ENCODE measurements around the gene STAB1. TPM values are rescaled to one million over a fixed set of nuclear protein-coding genes. Genes with fewer than 3 reads are reported as not detected.

Gene STAB1
- total RNA-seq, 6 donors from 2014 or later: 42.9 to 259 (median 125) TPM

DNA sequence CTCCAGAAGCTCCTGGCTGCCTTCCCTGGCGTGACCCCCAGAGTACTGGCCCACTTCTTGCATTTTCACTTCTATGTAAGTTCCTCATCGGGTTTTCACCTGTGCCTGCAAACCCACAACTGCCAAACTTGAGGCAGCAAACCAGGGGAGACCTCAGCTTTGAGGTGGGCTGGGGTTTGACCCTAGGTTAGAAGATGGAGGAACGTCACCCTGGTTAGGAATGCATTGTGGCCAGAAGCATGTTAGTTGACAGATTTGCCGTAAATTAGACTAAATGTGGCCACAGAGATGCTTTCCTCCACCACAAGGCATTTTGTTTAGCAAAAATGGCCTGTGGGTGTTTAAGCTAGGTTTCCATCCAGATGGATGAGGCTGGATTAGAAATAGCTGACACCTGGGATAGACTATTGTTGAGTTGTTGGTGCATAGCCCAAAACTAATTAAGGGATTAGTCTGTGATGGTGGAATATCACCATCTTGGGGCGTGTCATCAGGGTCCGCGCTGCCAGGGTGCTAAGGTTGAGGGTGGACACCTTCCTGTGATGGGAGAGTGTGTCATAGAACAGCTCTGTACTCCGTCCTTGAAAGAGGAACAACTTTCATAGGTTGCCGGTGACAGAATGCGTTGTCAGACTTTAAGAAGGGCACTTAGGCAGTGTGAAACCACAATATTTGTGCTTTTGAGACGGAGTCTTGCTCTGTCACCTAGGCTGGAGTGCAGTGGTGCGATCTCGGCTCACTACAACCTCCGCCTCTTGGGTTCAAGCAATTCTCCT, 36.2 kb upstream of the STAB1 start:
- Histone ChIP-seq H3K4me1 (peaks cover 20 to 37% (median 30%) of the 10 kb centered on the region in 4 donors), H3K36me3 (peaks cover 18 to 53% (median 33%) of the 10 kb centered on the region in 4 donors)

DNA sequence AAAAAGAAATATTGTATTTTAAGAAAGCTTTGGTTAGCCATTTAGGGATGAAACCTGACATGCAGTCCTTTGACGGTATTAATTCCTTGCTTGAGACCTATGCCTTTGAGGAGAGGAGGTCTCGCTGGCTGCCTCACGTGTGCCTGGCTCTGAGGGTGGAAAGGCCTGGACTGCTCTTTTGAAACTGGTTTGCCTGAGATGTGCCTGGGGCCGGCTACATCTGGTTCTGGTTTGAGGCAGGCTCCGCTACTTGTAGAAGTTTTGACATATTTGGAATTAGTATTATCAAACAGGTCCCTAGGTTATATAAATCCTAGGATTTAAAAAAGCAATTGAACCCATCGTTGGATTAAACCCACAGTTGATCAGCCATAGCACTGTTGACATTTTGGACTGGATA, 33.3 kb upstream of the STAB1 start:
- no peak for TF ChIP-seq POLR2A (IDR thresholded peaks at IDR 0.05)
- TF ChIP-seq, protein P1, sequence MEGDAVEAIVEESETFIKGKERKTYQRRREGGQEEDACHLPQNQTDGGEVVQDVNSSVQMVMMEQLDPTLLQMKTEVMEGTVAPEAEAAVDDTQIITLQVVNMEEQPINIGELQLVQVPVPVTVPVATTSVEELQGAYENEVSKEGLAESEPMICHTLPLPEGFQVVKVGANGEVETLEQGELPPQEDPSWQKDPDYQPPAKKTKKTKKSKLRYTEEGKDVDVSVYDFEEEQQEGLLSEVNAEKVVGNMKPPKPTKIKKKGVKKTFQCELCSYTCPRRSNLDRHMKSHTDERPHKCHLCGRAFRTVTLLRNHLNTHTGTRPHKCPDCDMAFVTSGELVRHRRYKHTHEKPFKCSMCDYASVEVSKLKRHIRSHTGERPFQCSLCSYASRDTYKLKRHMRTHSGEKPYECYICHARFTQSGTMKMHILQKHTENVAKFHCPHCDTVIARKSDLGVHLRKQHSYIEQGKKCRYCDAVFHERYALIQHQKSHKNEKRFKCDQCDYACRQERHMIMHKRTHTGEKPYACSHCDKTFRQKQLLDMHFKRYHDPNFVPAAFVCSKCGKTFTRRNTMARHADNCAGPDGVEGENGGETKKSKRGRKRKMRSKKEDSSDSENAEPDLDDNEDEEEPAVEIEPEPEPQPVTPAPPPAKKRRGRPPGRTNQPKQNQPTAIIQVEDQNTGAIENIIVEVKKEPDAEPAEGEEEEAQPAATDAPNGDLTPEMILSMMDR (IDR thresholded peaks at IDR 0.05): no peak
- no peak for TF ChIP-seq EP300 (IDR thresholded peaks at IDR 0.05)
- TF ChIP-seq POLR2AphosphoS5 (IDR thresholded peaks at IDR 0.05): no peak
- 87 to 89% methylated on average over 6 of the region's 6 CpGs for WGBS, 2 donors
- H3K4me3 ChIP-seq: no peak overlapping the region
- no peak for DNase-seq
- H3K27ac ChIP-seq: no peak overlapping the region
- no peaks in the 10 kb centered on the region for H3K27me3 ChIP-seq
- peaks cover 18 to 66% (median 37%) of the 10 kb centered on the region in 4 donors for H3K36me3 ChIP-seq
- H3K4me1 ChIP-seq: peaks cover 7 to 14% (median 11%) of the 10 kb centered on the region in 4 donors
- no peaks in the 10 kb centered on the region for H3K9me3 ChIP-seq
- no peak for ATAC-seq (ENCODE audit: low FRiP score in 2 of 2)

More for the DNA sequence above, 36.2 kb upstream of the STAB1 start:
- 92 to 94% methylated on average over 14 of the region's 14 CpGs for WGBS, 2 donors
- Histone ChIP-seq H3K9me3 (no peaks in the 10 kb centered on the region), H3K27me3 (no peaks in the 10 kb centered on the region), H3K4me3 (no peak overlapping the region), H3K27ac (no peak overlapping the region)
- no peak for DNase-seq
- TF ChIP-seq, protein P1 (IDR thresholded peaks at IDR 0.05): no peak
- TF ChIP-seq POLR2A (IDR thresholded peaks at IDR 0.05): no peak
- TF ChIP-seq EP300 (IDR thresholded peaks at IDR 0.05): no peak
- TF ChIP-seq POLR2AphosphoS5 (IDR thresholded peaks at IDR 0.05): no peak
- ATAC-seq (ENCODE audit: low FRiP score in 2 of 2): no peak

DNA sequence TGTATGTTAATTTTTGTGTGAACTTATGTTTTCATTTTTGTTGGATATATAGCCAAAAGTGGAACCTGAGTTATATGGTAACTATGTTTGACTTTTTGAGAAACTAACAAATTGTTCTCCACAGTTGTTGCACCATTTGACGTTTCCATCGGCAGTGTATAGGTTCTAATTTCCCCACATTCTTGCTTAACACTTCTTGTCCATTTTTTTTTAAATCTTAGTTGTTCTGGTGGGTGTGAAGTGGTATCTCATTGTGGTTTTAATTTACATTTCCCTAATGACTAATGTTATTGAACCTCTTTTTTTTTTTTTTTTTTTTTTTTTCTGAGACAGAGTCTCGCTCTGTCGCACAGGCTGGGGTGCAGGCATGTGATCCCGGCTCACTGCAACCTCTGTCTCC, 31.7 kb upstream of the STAB1 start:
- ATAC-seq (ENCODE audit: low FRiP score in 2 of 2): no peak
- Histone ChIP-seq H3K4me1 (peaks cover 3 to 13% (median 10%) of the 10 kb centered on the region in 4 donors), H3K27me3 (no peaks in the 10 kb centered on the region), H3K4me3 (no peak overlapping the region), H3K27ac (peak overlapping the region in 1 of 4 donors; percentile 17), H3K36me3 (peaks cover 18 to 57% (median 33%) of the 10 kb centered on the region in 4 donors), H3K9me3 (no peaks in the 10 kb centered on the region)
- 62 to 72% methylated on average over 4 to 5 of the region's 5 CpGs for WGBS, 2 donors
- TF ChIP-seq POLR2A (IDR thresholded peaks at IDR 0.05) (no peak), POLR2AphosphoS5 (IDR thresholded peaks at IDR 0.05) (no peak), EP300 (IDR thresholded peaks at IDR 0.05) (no peak)
- TF ChIP-seq, protein P1 (IDR thresholded peaks at IDR 0.05): no peak
- no peak for DNase-seq

DNA sequence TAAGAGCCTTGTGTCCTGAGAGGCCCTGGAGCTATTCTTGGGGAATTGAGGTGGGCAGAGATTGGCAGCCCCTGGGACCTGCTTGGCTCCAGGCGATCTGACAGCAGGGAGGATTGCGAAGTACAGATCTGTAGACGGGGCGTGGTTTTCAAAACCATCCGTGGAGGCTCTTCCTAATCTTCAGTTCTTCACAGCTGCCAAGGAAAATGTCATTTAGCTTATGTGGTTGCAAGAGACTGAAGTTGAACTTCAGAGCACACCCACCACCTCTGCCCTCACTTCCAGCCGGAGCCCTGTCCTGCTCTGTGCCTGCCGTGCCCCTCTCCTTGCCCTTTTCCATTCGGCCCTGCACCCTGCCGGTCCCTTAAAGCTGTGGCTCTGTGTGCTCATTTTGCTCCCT, 26.8 kb upstream of the STAB1 start:
- ATAC-seq (ENCODE audit: low FRiP score in 2 of 2): peak in 1 of 2 donors; percentile 60
- WGBS, 2 donors: 52 to 58% methylated on average over 9 of the region's 9 CpGs

More for the DNA sequence above, 26.8 kb upstream of the STAB1 start:
- Histone ChIP-seq H3K27me3 (no peaks in the 10 kb centered on the region), H3K4me3 (no peak overlapping the region), H3K27ac (peak overlapping the region in 2 of 4 donors; percentile 54 to 60), H3K4me1 (peaks cover 27 to 44% (median 30%) of the 10 kb centered on the region in 4 donors), H3K36me3 (peaks cover 0 to 43% (median 24%) of the 10 kb centered on the region in 4 donors), H3K9me3 (no peaks in the 10 kb centered on the region)
- DNase-seq: no peak
- TF ChIP-seq POLR2AphosphoS5 (IDR thresholded peaks at IDR 0.05): no peak
- TF ChIP-seq POLR2A (IDR thresholded peaks at IDR 0.05): no peak
- TF ChIP-seq, protein P1 (IDR thresholded peaks at IDR 0.05): no peak
- no peak for TF ChIP-seq EP300 (IDR thresholded peaks at IDR 0.05)
